IMR-90 (cell line): ENCODE measurements around the gene CD163L1. TPM values are rescaled to one million over a fixed set of nuclear protein-coding genes. Genes with fewer than 3 reads are reported as not detected.

ENCODE experiments used
- polyA plus RNA-seq, 3 experiments: library from polyadenylated mRNA; depleted of rRNA; stranded (reverse); fragments of >200 nt; gene quantifications; 2 replicates each; pipeline ENCODE4 v1.2.3, GENCODE V29; 2012; ENCODE audit warnings: low replicate concordance in 1 of 3
- total RNA-seq: library from RNA; depleted of rRNA; stranded (reverse); fragments of >200 nt; gene quantifications from 2 replicates; pipeline ENCODE4 v1.2.3, GENCODE V29; 2012; rRNA removed

CD163L1 gene
- total and polyA plus RNA-seq, 2 of the 4 experiments (the other 2 are of a cell fraction), result 0.50 to 1.6 TPM

Other genes starting within 250 kb of the CD163L1 start
- gene ACSM4, start 140.1 kb downstream of the CD163L1 start, total RNA-seq, result not detected in 2 replicates
- gene ACSM4, start 140.1 kb downstream of the CD163L1 start, polyA plus RNA-seq (2012; rRNA removed), result not detected in 2 replicates
- not detected in 2 replicates for gene CD163, start 59.6 kb upstream of the CD163L1 start, total RNA-seq
- gene CD163, start 59.6 kb upstream of the CD163L1 start, polyA plus RNA-seq (2012; rRNA removed), result not detected in 2 replicates
- gene APOBEC1, start 221.8 kb upstream of the CD163L1 start, total RNA-seq, result not detected in 2 replicates
- gene APOBEC1, start 221.8 kb upstream of the CD163L1 start, polyA plus RNA-seq (2012; rRNA removed), result not detected in 2 replicates